Stimulated activated effector memory CD8-positive, alpha-beta T cell treated with anti-CD3 and anti-CD28 coated beads, Interleukin-12 subunit alpha, Interleukin-12 subunit beta, amount 100 ng/mL, for 72 hours (primary cell): ENCODE data around the gene OR4M1.
"Not testable (repeated sequence)": the region's sequence is repeated elsewhere in the genome, so short reads cannot be mapped to it uniquely, and the experiment has no call there.

Experiments used
- ATAC-seq: fragments of 150-1000 bp; cut with Tn5 transposase; 2 replicates; pipeline ENCODE4 v1.10.0; 2021
- DNase-seq, 2 donors: peaks; one replicate each; pipeline ENCODE4 v3.0.0; 2021 to 2022; ENCODE audit warnings: low spot score in 2 of 2
- H3K27ac Mint-ChIP-seq: one replicate; pipeline ENCODE4 v1.8.0; 2022; ENCODE audit warnings: mild to moderate bottlenecking, mixed read lengths
- H3K36me3 Mint-ChIP-seq: one replicate; pipeline ENCODE4 v1.8.0; 2022; ENCODE audit warnings: mild to moderate bottlenecking, mixed read lengths
- H3K4me1 Mint-ChIP-seq: one replicate; pipeline ENCODE4 v1.8.0; 2022; ENCODE audit warnings: mixed read lengths
- H3K4me3 Mint-ChIP-seq: one replicate; pipeline ENCODE4 v1.8.0; 2022; ENCODE audit warnings: mild to moderate bottlenecking, mixed read lengths
- H3K9me3 Mint-ChIP-seq: one replicate; pipeline ENCODE4 v1.8.0; 2022; ENCODE audit warnings: mixed read lengths

OR4M1 gene, protein sequence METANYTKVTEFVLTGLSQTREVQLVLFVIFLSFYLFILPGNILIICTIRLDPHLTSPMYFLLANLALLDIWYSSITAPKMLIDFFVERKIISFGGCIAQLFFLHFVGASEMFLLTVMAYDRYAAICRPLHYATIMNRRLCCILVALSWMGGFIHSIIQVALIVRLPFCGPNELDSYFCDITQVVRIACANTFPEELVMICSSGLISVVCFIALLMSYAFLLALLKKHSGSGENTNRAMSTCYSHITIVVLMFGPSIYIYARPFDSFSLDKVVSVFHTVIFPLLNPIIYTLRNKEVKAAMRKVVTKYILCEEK

DNA sequence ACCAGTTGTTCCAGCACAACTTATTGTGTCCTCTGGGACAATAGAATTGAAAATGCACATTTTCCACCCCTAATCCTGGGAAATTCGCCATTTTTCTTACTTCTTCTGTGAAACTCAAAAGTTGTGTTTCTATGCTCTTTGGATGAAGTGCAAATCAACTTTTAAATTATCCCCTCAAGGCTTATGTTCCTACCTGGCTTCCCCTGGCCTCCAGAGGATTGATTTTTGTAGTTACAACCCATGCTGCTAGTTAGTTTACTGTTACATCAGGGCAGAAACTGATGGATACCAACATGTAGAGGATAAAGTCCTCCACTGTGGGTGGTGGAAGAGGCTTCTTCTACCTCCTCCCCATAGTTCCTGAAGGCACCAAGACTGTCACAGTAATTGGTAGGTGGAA lies at the start of gene OR4M1:
OR4M1 (plus strand) TSS at position 301 of the 400 bp plus-strand sequence. CDS start 6,819 bp downstream, outside the sequence.
- H3K4me1 Mint-ChIP-seq, ATAC-seq, H3K9me3 Mint-ChIP-seq, H3K27ac Mint-ChIP-seq, DNase-seq, H3K4me3 Mint-ChIP-seq, H3K36me3 Mint-ChIP-seq: not testable (repeated sequence)

DNA sequence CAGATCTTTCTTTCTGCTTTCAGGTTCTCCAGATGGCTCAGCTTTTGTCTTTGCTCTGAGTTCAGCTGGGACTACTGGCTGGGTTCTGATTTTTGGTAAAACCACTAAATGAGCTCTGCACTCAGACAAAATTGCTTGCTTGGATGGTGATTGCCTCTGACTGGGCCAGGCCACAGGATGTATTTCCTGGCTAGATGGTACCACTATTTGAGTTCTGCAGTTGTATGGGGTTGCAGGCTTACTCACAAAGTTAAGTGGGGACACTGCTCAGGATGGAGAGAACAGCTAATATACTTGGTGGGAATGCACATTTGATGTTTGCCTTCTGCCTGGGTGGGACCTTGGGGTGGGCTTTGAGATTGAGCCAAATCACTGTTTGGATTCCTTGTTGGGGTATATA lies 43.9 kb upstream of the OR4M1 start:
- no peaks in the 10 kb centered on the region for H3K36me3 Mint-ChIP-seq
- no peak overlapping the region for H3K27ac Mint-ChIP-seq
- no peak overlapping the region for H3K4me3 Mint-ChIP-seq
- H3K9me3 Mint-ChIP-seq: peaks cover 10% of the 10 kb centered on the region
- no peak for DNase-seq
- H3K4me1 Mint-ChIP-seq: no peaks in the 10 kb centered on the region
- ATAC-seq: no peak

DNA sequence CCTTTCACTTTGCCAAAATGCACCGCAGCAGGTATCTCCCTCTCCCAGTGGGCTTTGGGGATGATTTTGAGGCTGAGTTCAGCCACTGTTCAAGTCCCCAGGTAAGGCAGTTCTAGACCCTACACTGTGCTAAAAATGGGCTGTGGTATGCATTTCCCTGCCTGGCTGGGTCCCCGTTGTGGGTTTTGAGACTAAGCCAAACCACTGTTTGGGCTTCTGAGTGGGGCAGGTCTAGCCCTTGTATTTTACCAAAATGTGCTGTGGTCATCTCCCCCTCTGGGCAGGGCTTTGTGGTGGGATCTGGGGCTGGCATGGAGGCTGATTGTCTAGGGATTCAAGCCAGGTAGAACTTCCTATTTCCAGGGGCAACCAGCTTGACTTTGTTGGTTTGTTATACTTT lies 43.5 kb upstream of the OR4M1 start:
- Mint-ChIP-seq H3K4me3 (no peak overlapping the region), H3K4me1 (no peaks in the 10 kb centered on the region), H3K9me3 (peaks cover 10% of the 10 kb centered on the region), H3K27ac (no peak overlapping the region), H3K36me3 (no peaks in the 10 kb centered on the region)
- ATAC-seq: no peak
- DNase-seq: no peak

DNA sequence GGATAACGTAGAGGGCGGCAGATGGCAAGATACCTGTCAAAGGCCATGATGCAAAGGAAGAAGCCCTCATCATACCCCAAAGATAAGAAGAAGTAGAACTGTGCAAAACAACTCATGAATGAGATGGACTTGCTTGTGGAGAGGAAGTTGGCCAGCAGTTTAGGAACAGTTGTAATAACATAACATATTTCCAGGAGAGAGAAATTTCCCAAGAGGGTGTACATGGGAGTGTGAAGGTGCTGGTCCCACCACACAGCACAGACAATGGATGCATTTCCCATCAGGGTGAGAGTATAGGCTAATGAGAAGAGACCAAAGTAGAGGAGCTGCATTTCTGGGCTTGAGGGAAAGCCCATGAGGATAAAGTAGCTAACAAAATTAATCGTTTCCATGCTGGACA lies 39.4 kb upstream of the OR4M1 start:
- H3K9me3 Mint-ChIP-seq, H3K4me3 Mint-ChIP-seq, ATAC-seq, H3K36me3 Mint-ChIP-seq, H3K4me1 Mint-ChIP-seq, DNase-seq, H3K27ac Mint-ChIP-seq: not testable (repeated sequence)

DNA sequence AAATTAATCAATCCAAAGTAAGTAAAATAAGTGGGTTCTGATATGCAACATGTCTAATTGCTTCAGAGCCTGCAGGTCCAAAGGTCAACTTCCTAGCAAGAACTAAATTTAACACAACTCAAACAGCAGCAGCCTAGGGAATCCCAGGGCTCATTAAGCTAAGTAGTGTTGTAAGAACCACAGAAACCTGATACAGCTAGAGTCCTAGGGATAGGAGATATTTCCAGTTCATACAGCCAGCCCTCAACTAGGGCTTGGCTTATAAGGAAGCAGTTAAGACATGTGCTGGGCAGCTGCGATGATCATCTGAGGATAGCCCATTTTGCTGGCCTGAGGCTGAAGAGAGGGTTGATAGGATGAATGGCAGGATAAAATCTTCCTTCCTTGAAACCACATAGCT lies 30.0 kb upstream of the OR4M1 start, which contains the start of gene OR4Q3:
OR4Q3 (plus strand) TSS at position 316 of the 400 bp plus-strand sequence.
- Mint-ChIP-seq H3K27ac (no peak within 1 kb of the TSS), H3K36me3 (no peaks in the 10 kb centered on the region), H3K9me3 (peaks cover 3% of the 10 kb centered on the region), H3K4me1 (no peaks in the 10 kb centered on the region), H3K4me3 (no peak within 1 kb of the TSS)
- no peak for ATAC-seq
- no peak for DNase-seq

DNA sequence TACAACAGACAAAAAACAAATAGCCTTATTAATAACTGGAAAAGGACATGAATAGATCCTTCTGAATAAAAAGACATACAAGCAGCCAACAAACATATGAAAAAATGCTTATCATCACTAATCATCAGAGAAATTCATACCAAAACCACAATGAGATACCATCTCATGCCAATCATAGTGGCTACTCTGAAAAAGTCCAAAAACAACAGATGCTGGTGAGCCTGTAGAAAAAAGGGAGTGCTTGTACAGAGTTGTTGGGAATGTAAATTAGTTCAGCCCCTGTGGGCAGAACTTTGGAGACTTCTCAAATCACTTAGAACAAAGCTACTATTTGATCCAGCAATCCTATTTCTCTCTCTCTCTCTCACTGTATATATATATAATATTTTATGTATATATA lies 21.0 kb upstream of the OR4M1 start:
- H3K27ac Mint-ChIP-seq, H3K36me3 Mint-ChIP-seq, H3K9me3 Mint-ChIP-seq, DNase-seq, H3K4me1 Mint-ChIP-seq, H3K4me3 Mint-ChIP-seq, ATAC-seq: not testable (repeated sequence)

DNA sequence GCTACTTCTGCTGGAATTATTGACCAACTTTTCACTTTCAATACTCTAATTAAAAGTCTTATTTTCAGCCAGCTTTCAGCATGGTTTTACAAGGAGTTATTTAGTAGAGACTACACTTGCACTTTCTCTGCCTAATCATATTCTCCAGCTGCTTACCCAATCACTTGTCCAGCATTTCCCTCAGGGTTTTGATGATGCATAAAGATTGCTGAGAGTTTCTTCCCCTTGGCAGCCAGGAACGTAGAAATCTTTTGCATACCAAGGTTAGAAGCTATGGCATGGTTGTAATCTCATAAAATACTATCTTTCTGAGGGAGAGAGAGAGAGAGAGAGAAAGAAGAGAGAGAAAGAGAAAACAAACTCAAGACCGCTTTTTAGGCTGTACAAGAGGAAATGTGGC lies 19.1 kb upstream of the OR4M1 start:
- DNase-seq (no peak), ATAC-seq (no peak)
- H3K4me1 Mint-ChIP-seq: no peaks in the 10 kb centered on the region
- no peak overlapping the region for H3K4me3 Mint-ChIP-seq
- H3K36me3 Mint-ChIP-seq: no peaks in the 10 kb centered on the region
- H3K27ac Mint-ChIP-seq: no peak overlapping the region
- peaks cover 4% of the 10 kb centered on the region for H3K9me3 Mint-ChIP-seq

DNA sequence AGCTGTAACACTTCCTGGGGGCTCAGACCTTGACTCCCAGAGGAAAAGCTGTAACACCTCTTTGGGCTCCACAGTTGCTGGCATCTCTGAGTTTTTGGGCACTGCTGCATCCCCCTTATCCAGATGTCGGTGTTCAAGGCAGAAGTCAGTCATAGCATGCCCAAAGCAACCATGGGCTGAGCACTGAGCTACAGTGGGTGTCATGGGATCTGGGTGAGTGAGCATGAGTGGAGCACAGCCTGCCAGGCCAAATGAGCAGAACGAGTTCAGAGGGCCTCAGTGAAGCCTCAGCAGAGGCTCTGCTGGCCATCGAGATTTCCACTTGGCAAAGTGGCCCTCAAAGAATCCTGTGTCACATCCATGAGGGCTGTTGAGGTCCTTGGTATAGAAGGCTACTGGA lies 1.8 kb upstream of the OR4M1 start:
- H3K36me3 Mint-ChIP-seq, DNase-seq, H3K4me1 Mint-ChIP-seq, H3K4me3 Mint-ChIP-seq, H3K27ac Mint-ChIP-seq, H3K9me3 Mint-ChIP-seq, ATAC-seq: not testable (repeated sequence)

DNA sequence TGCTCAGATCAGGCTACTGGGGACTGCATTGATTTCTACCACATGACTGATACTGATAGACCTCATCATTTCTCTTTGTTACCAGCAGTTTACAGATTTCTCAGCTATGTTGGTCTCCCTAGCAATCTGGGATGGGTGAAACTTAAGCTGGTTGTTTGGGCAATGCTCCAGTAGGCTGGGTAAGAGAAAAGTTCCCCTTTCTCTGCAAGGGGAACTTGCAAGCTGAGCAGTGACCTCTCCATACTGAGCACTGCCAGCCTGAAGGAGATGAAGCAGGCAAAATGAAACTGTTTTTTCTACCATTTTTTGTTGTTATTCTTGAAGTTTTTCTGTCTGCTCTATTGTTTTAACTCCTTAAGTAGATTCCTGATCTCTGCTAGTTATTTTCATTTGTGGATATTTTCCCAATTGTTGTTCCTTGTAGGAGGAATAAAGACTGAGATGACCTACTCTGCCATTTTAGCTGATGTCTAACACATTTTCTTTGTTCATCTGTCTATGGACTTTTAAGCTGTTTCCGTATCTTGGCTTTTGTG lies 1.3 kb upstream of the OR4M1 start:
- ATAC-seq (no peak), DNase-seq (no peak)
- H3K36me3 Mint-ChIP-seq: no peaks in the 10 kb centered on the region
- H3K4me1 Mint-ChIP-seq: no peaks in the 10 kb centered on the region
- no peaks in the 10 kb centered on the region for H3K9me3 Mint-ChIP-seq
- no peak overlapping the region for H3K4me3 Mint-ChIP-seq
- no peak overlapping the region for H3K27ac Mint-ChIP-seq

DNA sequence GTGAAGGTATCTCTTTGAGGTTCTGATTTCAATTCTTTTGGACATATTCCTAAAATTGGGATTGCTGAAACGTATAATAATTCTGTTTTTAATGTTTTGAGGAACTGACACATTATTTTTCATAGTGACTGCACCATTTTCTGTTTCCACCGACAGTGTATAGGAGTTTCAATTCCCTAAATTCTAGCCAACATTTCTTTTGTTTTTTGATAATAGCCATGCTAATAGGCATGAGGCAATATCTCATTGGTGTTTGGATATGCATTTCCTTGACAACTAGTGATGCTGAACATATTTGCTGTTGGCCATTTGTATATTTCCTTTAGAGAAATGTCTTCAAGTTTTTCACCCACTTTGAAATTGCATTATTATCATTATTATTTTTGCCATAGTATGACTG lies 850 bp upstream of the OR4M1 start:
- H3K36me3 Mint-ChIP-seq, ATAC-seq, H3K9me3 Mint-ChIP-seq, DNase-seq, H3K4me3 Mint-ChIP-seq, H3K4me1 Mint-ChIP-seq, H3K27ac Mint-ChIP-seq: not testable (repeated sequence)

DNA sequence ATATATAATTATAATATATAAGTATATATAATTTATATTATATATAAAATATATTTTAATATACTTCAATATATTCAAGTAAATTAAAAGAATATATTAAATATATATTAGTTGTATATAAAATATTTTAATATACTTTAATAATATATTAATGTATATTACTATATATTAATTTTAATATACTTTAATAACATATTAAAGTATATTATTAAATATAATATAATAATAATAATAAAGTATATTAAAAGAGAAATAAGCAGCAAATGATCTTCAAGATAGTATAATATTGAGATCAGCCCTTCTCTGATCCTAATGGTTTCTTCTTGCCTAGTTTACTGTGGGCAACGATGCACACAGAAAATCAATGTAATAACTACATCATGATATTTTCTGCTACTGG lies 2.3 kb downstream of the OR4M1 start:
- DNase-seq: no peak
- Mint-ChIP-seq H3K9me3 (no peaks in the 10 kb centered on the region), H3K27ac (no peak overlapping the region), H3K36me3 (no peaks in the 10 kb centered on the region), H3K4me3 (no peak overlapping the region), H3K4me1 (no peaks in the 10 kb centered on the region)
- no peak for ATAC-seq

DNA sequence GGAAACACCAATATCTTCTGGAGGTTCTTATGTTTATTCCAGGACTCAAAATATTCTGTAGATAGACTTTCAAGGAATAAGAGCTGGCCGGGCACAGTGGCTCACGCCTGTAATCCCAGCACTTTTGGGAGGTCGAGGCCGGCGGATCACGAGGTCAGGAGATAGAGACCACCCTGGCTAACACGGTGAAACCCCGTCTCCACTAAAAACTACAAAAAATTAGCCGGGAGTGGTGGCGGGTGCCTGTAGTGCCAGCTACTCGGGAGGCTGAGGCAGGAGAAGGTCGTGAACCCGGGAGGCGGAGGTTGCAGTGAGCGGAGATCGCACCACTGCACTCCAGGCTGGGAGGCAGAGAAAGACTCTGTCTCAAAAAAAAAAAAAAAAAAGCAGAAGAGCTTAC lies 12.5 kb downstream of the OR4M1 start:
- not testable (repeated sequence) for DNase-seq, H3K27ac Mint-ChIP-seq, H3K9me3 Mint-ChIP-seq, H3K4me3 Mint-ChIP-seq, ATAC-seq, H3K4me1 Mint-ChIP-seq, H3K36me3 Mint-ChIP-seq

DNA sequence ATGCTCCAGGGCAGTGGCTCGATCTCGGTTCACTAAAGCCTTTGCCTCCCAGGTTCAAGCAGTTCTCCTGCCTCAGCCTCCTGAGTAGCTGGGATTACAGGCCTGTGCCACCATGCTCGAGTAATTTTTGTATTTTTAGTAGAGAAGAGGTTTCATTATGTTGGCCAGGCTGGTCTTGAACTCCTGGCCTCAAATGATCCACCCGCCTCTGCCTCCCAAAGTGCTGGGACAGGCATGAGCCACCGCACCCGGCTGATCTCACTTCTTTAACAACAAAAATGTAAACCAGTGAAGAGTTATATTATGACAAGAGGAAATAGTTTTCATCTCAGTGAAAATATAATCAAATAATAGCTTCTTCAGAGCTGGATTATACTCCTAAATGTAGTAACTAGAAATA lies 14.0 kb downstream of the OR4M1 start:
- not testable (repeated sequence) for DNase-seq, H3K4me3 Mint-ChIP-seq, H3K4me1 Mint-ChIP-seq, H3K27ac Mint-ChIP-seq, H3K9me3 Mint-ChIP-seq, H3K36me3 Mint-ChIP-seq, ATAC-seq

DNA sequence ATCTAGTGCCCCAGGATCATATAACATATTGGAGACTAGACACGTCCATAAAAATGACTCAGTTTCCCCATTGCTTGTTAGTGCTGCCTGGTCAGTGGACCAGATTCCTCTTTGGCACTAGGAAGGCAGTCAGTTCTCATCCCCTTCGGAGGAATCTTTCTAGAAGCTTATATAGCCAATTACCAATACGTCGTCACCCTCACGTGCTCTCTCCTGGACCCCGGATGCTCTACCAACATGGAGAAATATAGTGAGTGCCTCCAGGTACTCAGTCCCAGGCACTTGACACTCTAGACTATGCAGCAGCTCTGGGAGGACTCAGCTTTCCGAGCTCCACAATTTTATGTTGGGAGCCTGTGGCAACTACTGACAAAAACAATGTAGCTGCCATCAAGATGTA lies 14.8 kb downstream of the OR4M1 start:
- H3K36me3 Mint-ChIP-seq, H3K9me3 Mint-ChIP-seq, ATAC-seq, DNase-seq, H3K27ac Mint-ChIP-seq, H3K4me1 Mint-ChIP-seq, H3K4me3 Mint-ChIP-seq: not testable (repeated sequence)

DNA sequence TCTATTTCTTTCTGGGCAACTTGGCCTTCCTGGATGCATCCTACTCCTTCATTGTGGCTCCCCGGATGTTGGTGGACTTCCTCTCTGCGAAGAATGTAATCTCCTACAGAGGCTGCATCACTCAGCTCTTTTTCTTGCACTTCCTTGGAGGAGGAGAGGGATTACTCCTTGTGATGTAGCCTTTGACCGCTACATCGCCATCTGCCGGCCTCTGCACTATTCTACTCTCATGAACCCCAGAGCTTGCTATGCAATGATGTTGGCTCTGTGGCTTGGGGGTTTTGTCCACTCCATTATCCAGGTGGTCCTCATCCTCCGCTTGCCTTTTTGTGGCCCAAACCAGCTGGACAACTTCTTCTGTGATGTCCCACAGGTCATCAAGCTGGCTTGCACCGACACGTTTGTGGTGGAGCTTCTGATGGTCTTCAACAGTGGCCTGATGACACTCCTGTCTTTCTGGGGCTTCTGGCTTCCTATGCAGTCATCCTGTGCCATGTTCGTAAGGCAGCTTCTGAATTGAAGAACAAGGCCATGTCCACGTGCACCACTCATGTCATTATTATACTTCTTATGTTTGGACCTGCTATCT lies 23.3 kb downstream of the OR4M1 start:
- H3K9me3 Mint-ChIP-seq, H3K27ac Mint-ChIP-seq, H3K4me3 Mint-ChIP-seq, ATAC-seq, DNase-seq, H3K4me1 Mint-ChIP-seq, H3K36me3 Mint-ChIP-seq: not testable (repeated sequence)

DNA sequence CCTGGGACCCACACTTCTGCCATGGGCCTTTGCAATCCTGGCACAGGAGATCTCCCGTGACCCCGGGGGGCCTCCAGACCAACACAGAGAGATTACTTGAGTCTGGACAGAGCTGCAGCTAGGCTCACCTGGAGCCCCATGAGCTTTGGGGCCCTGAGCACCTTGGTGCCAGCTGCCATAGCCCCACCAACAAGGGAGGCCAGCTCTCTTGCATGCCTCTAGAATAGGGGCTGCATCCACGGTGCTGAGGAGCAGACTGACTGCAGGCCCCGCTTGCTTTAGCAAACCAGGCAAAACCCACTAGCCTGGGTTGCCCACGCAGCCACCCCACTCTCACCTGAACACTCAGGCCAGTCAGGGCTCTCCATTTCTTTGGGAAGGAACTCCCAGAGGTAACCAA lies 26.6 kb downstream of the OR4M1 start:
- H3K4me1 Mint-ChIP-seq: no peaks in the 10 kb centered on the region
- DNase-seq: no peak
- H3K36me3 Mint-ChIP-seq: no peaks in the 10 kb centered on the region
- ATAC-seq: peak; percentile 11
- H3K9me3 Mint-ChIP-seq: no peaks in the 10 kb centered on the region
- H3K4me3 Mint-ChIP-seq: no peak overlapping the region
- no peak overlapping the region for H3K27ac Mint-ChIP-seq
